Nephron (organoid): ENCODE results near the gene ARL5A.
A peak's percentile ranks its signal among the peaks of the same experiment; 100 is the strongest.

Experiments
- H3K27ac Mint-ChIP-seq, 3 experiments: 2 replicates each; pipeline ENCODE4 v1.8.0; 2020; ENCODE audit warnings: mixed read lengths in 3 of 3, mild to moderate bottlenecking in 2 of 3, moderate library complexity in 1 of 3
- H3K27me3 Mint-ChIP-seq: 2 replicates; pipeline ENCODE4 v1.8.0; 2021; ENCODE audit warnings: low read depth, mild to moderate bottlenecking, moderate library complexity, mixed read lengths
- H3K36me3 Mint-ChIP-seq: 2 replicates; pipeline ENCODE4 v1.8.0; 2020; ENCODE audit warnings: low read depth, mixed read lengths
- H3K4me1 Mint-ChIP-seq: 2 replicates; pipeline ENCODE4 v1.8.0; 2020; ENCODE audit warnings: mixed read lengths
- H3K4me3 Mint-ChIP-seq, 3 experiments: 2 replicates each; pipeline ENCODE4 v1.8.0; 2020; ENCODE audit warnings: mild to moderate bottlenecking in 3 of 3, mixed read lengths in 3 of 3, moderate library complexity in 2 of 3
- H3K9me3 Mint-ChIP-seq: 2 replicates; pipeline ENCODE4 v1.8.0; 2020; ENCODE audit warnings: mixed read lengths
- CTCF ChIP-seq, 3 experiments: fragments of 200-600 bp; sonication (generic); IDR thresholded peaks; one replicate each; pipeline ENCODE4 v1.5.0; 2021; ENCODE audit warnings: antibody characterized with exemption in 3 of 3; ENCODE audit not compliant: unreplicated experiment in 3 of 3

Gene ARL5A

GRCh38 chr2:151792589-151792988 is 35.6 kb downstream of the ARL5A start:
- H3K36me3 Mint-ChIP-seq, result peaks cover 36% of the 10 kb centered on the region
- no peak overlapping the region for H3K27ac Mint-ChIP-seq
- peaks cover 17% of the 10 kb centered on the region for H3K4me1 Mint-ChIP-seq
- TF ChIP-seq CTCF (IDR thresholded peaks at IDR 0.05; ENCODE audit: unreplicated experiment in 3 of 3), result no peak
- no peaks in the 10 kb centered on the region for H3K9me3 Mint-ChIP-seq
- no peaks in the 10 kb centered on the region for H3K27me3 Mint-ChIP-seq
- H3K4me3 Mint-ChIP-seq, result no peak overlapping the region

GRCh38 chr2:151791545-151791944 is 36.7 kb downstream of the ARL5A start:
- Mint-ChIP-seq H3K4me3 (no peak overlapping the region), H3K27me3 (no peaks in the 10 kb centered on the region), H3K27ac (no peak overlapping the region), H3K4me1 (peaks cover 11% of the 10 kb centered on the region), H3K9me3 (no peaks in the 10 kb centered on the region), H3K36me3 (peaks cover 36% of the 10 kb centered on the region)
- no peak for TF ChIP-seq CTCF (IDR thresholded peaks at IDR 0.05; ENCODE audit: unreplicated experiment in 3 of 3)

GRCh38 chr2:151790689-151791088 is 37.5 kb downstream of the ARL5A start:
- H3K27ac Mint-ChIP-seq, result no peak overlapping the region
- H3K4me1 Mint-ChIP-seq, result peaks cover 9% of the 10 kb centered on the region
- no peak for TF ChIP-seq CTCF (IDR thresholded peaks at IDR 0.05; ENCODE audit: unreplicated experiment in 3 of 3)
- H3K9me3 Mint-ChIP-seq, result no peaks in the 10 kb centered on the region
- no peaks in the 10 kb centered on the region for H3K27me3 Mint-ChIP-seq
- H3K36me3 Mint-ChIP-seq, result peaks cover 32% of the 10 kb centered on the region
- no peak overlapping the region for H3K4me3 Mint-ChIP-seq

GRCh38 chr2:151789055-151789834 is 39.0 kb downstream of the ARL5A start:
- Mint-ChIP-seq H3K27ac (no peak overlapping the region), H3K4me1 (peaks cover 14% of the 10 kb centered on the region), H3K4me3 (no peak overlapping the region), H3K9me3 (no peaks in the 10 kb centered on the region), H3K36me3 (peaks cover 45% of the 10 kb centered on the region), H3K27me3 (no peaks in the 10 kb centered on the region)
- no peak for TF ChIP-seq CTCF (IDR thresholded peaks at IDR 0.05; ENCODE audit: unreplicated experiment in 3 of 3)

GRCh38 chr2:151786483-151786882 is 41.7 kb downstream of the ARL5A start:
- Mint-ChIP-seq H3K4me1 (peaks cover 14% of the 10 kb centered on the region), H3K4me3 (peak overlapping the region in 1 of 3 experiments; percentile 3), H3K9me3 (no peaks in the 10 kb centered on the region), H3K27me3 (no peaks in the 10 kb centered on the region), H3K36me3 (peaks cover 44% of the 10 kb centered on the region), H3K27ac (peak overlapping the region; percentile 22 to 83 (median 48))
- no peak for TF ChIP-seq CTCF (IDR thresholded peaks at IDR 0.05; ENCODE audit: unreplicated experiment in 3 of 3)

GRCh38 chr2:151786077-151786476 is 42.1 kb downstream of the ARL5A start:
- no peak for TF ChIP-seq CTCF (IDR thresholded peaks at IDR 0.05; ENCODE audit: unreplicated experiment in 3 of 3)
- Mint-ChIP-seq H3K27me3 (no peaks in the 10 kb centered on the region), H3K4me1 (peaks cover 14% of the 10 kb centered on the region), H3K4me3 (peak overlapping the region in 1 of 3 experiments; percentile 3), H3K27ac (peak overlapping the region; percentile 22 to 83 (median 48)), H3K9me3 (no peaks in the 10 kb centered on the region), H3K36me3 (peaks cover 43% of the 10 kb centered on the region)
